NCI-H1930 (cell line): ENCODE measurements around the gene CFAP97D2.
A peak's percentile ranks its signal among the peaks of the same experiment; 100 is the strongest.
"Not testable (repeated sequence)": the region's sequence is repeated elsewhere in the genome, so short reads cannot be mapped to it uniquely, and the experiment has no call there.

Experiments
- DNase-seq, 2 experiments: peaks; one replicate each; lab custom pipeline; 2025; lab: John Stamatoyannopoulos, UW

CFAP97D2 gene

DNA sequence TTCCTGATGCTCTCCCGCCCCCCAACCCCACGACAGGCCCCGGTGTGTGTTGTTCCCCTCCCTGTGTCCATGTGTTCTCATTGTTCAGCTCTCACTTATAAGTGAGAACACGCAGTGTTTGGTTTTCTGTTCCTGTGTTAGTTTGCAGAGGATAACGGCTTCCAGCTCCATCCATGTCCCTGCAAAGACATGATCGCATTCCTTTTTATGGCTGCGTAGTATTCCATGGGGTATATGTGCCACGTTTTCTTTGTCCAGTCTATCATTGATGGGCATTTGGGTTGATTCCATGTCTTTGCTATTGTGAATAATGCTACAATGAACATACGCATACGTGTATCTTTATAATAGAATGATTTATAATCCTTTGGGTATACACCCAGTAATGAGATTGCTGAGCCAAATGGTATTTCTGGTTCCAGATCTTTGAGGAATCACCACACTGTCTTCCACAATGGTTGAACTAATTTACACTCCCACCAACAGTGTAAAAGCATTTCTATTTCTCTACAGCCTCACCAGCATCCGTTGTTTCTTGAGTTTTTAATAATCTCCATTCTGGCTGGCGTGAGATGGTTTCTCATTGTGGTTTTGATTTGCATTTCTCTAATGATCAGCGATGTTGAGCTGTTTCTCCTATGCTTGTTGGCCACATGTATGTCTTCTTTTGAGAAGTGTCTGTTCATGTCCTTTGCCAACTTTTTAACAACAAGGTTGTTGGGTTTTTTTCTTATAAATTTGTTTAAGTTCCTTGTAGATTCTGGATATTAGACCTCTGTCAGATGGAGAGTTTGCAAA lies 20.0 kb upstream of the CFAP97D2 start:
- DNase-seq = not testable (repeated sequence)

DNA sequence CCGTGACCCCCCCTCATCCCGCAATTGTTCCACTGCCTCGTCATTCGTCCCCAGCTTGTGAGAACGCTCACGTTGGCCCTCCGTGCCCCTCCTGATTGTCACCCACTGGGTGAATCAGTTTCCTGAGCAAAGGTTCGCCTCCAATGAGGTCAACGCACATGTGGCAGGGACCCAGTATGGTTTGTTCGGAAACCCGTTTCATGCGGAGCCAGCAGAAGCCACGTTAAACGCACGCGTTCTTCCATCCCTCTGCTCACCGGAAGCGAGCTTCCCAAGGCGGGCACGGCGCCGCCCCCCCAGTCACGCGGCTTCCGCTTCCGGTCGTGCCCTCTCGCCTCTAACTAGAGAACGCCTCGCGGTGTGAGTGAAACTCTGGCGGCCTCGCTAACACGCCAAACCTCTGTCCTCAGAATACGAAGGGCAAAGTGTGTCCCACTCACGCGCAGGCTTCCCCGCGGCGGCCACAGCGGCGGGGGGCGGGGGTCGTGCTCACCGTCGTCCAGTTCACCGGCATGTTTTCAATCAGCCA lies 18.0 kb upstream of the CFAP97D2 start:
- peak in 1 of 2 experiments; percentile 69 for DNase-seq

GRCh38 chr13:114161644-114162532 lies 17.2 kb upstream of the CFAP97D2 start:
- no peak for DNase-seq

DNA sequence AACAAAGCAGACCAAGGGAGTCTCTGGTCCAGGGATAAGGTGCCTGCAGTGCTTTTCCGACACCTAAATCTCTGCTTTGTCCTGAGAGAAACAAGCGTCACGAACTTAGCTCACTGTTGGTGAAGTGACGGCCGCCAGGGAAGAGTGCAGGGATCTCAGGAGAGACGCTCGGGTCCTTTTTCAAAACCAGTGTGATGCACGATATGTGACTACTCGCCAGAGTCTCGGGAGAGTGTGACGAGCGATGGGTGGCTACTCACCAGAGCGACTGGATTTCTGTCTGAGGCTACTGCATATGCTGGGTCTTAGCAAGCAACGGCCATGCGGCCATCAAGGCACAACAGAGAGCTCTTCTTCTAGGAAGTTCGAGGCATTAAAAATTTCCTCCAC lies 16.5 kb upstream of the CFAP97D2 start:
- DNase-seq = no peak

- no peak for DNase-seq
These were observed 15.0 kb upstream of the CFAP97D2 start for GRCh38 chr13:114164053-114164452.

DNA sequence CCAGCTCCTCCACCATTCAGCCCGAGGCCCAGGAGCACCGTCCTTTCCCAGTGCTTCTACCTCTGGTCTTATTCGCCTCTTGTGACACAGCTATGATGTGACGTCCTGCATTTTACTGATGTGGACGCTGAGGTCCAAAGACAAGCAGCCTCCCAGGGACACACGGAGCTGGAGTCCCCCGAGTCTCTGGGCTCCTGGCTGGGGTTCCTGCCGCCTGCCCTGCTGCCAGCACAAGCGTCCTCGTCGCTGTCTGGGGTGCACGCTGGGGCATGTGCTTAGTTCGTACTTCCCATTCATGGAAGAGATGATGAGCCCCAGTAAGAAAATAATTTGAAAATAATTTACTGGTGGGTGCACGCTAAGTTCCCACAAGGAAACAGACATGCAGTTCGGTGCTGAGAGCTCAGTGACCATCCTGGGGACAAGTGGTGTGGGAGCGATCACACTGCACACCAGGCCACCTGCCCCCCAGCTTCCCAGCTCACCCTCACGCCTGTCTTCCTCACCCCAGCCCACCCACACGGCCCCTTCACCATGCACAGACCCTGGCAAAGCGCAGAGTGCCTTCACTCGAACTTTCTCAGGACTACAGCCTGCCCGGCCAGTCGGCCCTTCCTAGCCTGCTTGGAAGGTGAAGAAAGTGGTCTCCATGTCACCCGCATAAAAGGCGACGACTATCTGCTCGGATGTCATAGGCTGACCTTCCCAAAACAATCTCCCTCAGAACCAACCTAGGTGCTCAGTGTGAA lies 14.2 kb upstream of the CFAP97D2 start:
- DNase-seq = no peak

DNA sequence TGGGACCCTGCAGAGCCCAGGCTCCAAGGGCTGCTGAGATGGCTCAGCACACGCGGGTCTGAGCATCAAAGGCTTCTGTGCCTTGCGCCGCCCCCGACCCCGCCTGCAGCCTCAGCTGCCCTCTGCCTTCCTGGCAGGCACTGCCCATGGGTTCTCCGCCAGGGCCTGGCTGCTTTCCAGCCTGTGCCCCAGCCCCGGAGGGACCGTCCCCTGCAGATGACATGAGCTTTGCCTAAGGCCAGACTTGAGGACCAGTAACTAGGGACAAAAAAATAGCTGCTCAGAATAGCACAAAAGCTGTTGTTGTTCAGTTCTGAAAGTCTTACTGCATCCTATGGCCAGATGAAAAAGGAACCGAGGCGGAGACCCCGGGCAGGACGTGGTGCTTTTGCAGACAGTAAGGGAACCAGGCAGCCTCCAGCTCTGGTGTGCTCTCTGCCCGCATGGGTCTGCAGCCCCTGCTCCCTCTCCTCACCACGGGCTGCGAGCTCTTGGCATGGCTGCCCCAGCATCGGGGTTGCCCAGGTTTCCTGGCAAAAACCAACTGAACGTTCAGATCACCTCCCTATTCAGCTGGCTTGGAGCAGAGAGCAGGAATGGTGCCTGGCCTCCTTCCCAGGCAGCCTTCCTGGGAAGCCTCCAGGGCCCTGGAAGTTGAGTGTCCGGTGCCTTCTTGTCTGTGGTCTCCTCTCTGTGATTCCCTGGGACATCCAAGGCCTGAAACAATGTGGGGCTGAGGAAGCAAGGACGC lies 12.5 kb upstream of the CFAP97D2 start:
- DNase-seq = no peak

DNA sequence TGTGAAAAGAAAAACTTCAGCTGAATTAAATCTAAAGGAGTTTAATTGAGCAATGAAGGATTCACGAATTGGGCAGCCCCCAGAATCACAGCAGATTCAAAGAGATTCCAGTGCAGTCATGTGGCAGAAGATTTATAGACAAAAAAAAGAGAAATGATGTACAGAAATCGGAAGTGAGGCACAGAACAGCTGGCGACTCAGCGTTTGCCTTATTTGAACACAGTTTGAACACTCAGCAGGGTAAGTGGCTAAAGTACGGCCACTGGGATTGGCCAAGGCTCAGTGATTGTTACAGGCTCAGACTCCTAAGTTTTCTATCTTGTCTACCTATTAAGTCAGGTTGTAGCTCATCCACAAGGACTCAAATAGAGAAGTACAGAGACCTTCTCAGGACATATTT lies 11.6 kb upstream of the CFAP97D2 start:
- DNase-seq = no peak

DNA sequence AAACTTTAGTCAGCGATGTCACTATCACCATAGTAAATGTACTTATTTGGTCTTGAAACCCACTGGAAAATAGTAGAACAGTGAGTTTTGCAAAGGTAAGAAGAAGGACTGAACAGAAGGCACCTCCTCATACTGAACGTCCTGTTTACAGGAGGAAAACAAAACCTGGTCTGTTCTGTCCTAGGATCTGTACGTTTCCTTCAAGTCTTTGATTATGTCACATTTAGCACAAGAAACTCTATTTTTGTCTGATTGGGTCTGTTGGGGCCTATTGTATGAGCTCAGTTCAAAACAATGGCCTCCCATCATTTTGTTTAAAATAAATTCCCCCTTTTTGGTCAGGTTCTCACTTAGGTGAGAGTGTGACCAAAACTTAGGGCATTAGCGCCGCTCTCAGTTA lies 11.2 kb upstream of the CFAP97D2 start:
- DNase-seq = no peak

DNA sequence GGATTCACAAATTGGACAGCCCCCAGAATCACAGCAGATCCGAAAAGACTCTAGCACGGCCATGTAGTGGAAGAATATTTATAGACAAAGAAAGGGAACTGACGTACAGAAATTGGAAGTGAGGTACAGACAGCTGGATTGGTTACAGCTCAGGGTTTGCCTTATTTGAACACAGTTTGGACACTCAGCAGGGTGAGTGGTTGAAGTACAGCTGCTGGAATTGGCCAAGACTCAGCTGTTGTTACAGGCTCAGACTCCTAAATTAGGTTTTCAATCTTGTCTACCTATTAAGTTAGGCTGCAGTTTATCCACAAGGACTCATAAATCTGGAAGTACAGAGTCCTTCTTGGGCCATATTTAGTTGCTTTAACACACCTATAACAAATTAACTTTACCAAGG lies 5.8 kb upstream of the CFAP97D2 start:
- no peak for DNase-seq

DNA sequence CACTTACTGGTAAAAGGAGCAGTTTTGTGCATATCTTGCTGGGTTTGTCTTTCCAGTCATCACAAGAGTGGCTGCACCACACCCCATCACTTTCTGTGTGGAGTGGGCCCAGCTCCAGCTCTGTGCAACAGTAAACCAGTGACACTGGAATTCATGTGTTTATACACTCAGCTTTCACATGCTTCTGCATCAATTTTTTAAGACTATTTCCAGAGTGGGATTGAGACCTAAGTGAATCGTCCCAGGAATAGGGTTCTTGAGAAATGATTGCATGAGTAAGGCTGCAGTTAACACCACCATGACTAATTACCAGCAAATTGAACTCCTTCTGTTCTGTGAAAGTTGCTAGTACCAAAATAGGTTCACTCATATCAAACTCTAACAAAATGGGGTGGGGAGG lies 5.3 kb upstream of the CFAP97D2 start:
- DNase-seq = no peak

- no peak for DNase-seq
These were observed 4.5 kb upstream of the CFAP97D2 start for GRCh38 chr13:114174529-114174961.

- not testable (repeated sequence) for DNase-seq
These were observed 2.6 kb upstream of the CFAP97D2 start for GRCh38 chr13:114176359-114176902.

- DNase-seq = no peak
These were observed 1.6 kb upstream of the CFAP97D2 start for GRCh38 chr13:114177245-114178010.

- no peak for DNase-seq
These were observed 6.3 kb downstream of the CFAP97D2 start for GRCh38 chr13:114185182-114185971.

DNA sequence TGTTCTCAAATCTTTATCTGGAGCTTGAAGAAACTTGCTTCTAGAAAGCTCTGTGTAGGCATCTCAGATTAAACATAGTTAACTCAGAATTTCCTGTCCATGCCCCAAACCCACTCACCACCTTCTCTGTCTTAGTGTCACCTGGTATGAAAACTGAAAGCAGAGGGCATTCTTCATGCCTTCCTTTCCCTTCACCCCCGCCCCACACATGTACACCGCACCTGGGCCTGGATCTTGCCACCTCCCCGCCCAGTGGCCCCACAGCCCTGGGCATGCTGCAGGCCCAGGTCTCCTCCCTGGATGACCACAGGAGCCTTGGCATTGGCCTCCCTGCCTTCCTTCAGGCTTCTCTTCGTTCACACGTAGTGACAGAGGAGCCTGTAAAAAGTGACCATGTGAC lies 15.8 kb downstream of the CFAP97D2 start:
- DNase-seq = no peak

DNA sequence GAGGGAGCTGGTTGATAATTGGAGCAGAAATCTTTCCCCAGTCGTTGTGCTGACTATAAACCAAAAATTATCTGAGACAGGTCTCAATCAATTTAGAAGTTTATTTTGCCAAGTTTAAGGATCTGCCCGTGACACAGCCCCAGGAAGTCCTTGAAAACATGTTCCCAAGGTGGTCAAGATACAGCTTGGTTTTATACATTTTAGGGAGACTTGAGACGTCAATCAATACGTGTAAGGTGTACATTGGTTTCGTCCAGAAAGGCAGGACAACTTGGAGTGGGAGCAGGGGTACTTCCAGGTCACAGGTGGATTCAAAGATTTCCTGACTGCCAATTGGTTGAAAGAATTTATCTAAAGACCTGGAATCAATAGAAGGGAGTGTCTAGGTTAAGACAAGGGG lies 17.6 kb downstream of the CFAP97D2 start:
- DNase-seq = no peak

GRCh38 chr13:114198556-114198955 lies 19.5 kb downstream of the CFAP97D2 start:
- no peak for DNase-seq

GRCh38 chr13:114199526-114199925 lies 20.5 kb downstream of the CFAP97D2 start:
- not testable (repeated sequence) for DNase-seq
